HG02885 (cell line): ENCODE data around the gene PEMT.

Experiments
- ATAC-seq: cut with Tn5 transposase; IDR thresholded peaks from one replicate; pipeline ENCODE4 v1.9.1; 2021; ENCODE audit warnings: mild to moderate bottlenecking; ENCODE audit not compliant: unreplicated experiment, poor library complexity

PEMT gene

GRCh38 chr17:17518014-17518413, 73.5 kb downstream of the PEMT start:
- ATAC-seq: no peak

GRCh38 chr17:17516941-17517720, 74.4 kb downstream of the PEMT start:
- ATAC-seq: no peak

- ATAC-seq: no peak
Measured at GRCh38 chr17:17515934-17516930, 75.3 kb downstream of the PEMT start.

- ATAC-seq: no peak
Measured at GRCh38 chr17:17514993-17515933, 76.2 kb downstream of the PEMT start.

- ATAC-seq: no peak
Measured at GRCh38 chr17:17514361-17514992, 77.0 kb downstream of the PEMT start.

GRCh38 chr17:17513626-17514025, 77.9 kb downstream of the PEMT start:
- no peak for ATAC-seq

GRCh38 chr17:17512866-17513265, 78.6 kb downstream of the PEMT start:
- ATAC-seq: no peak

- no peak for ATAC-seq
Measured at GRCh38 chr17:17511881-17512858, 79.3 kb downstream of the PEMT start.

GRCh38 chr17:17511293-17511741, 80.2 kb downstream of the PEMT start:
- no peak for ATAC-seq

GRCh38 chr17:17510456-17511292, 80.8 kb downstream of the PEMT start:
- ATAC-seq: no peak

GRCh38 chr17:17509601-17510425, 81.7 kb downstream of the PEMT start:
- ATAC-seq: no peak

- no peak for ATAC-seq
Measured at GRCh38 chr17:17508646-17509591, 82.6 kb downstream of the PEMT start.

GRCh38 chr17:17508019-17508535, 83.4 kb downstream of the PEMT start:
- ATAC-seq: no peak

- ATAC-seq: no peak
Measured at GRCh38 chr17:17507465-17508011, 84.0 kb downstream of the PEMT start.

- no peak for ATAC-seq
Measured at GRCh38 chr17:17506893-17507464, 84.5 kb downstream of the PEMT start.
